Testis (tissue), 3 donors: ENCODE results near the gene MINDY4. TPM values are rescaled to one million over a fixed set of nuclear protein-coding genes. Genes with fewer than 3 reads are reported as not detected.

Experiments used
- DNase-seq: peaks from one replicate; pipeline ENCODE4 v3.0.0-alpha.2; 2019
- H3K27ac ChIP-seq, 2 donors: fragments of 200-600 bp; sonication (generic); one replicate each; pipeline ENCODE4 v1.5.1; 2019
- H3K27me3 ChIP-seq: fragments of 200-600 bp; sonication (generic); one replicate; pipeline ENCODE4 v1.5.1; 2019
- H3K36me3 ChIP-seq: fragments of 200-600 bp; sonication (generic); one replicate; pipeline ENCODE4 v1.5.1; 2017; ENCODE audit warnings: low read depth; ENCODE audit errors: missing control alignments
- H3K4me1 ChIP-seq: fragments of 200-600 bp; sonication (generic); one replicate; pipeline ENCODE4 v1.5.1; 2019
- H3K4me3 ChIP-seq, 2 donors: fragments of 200-600 bp; sonication (generic); one replicate each; pipeline ENCODE4 v1.5.1; 2017 to 2019
- H3K9me3 ChIP-seq: fragments of 200-600 bp; sonication (generic); one replicate; pipeline ENCODE4 v1.5.1; 2017
- POLR2A ChIP-seq: fragments of 450-650 bp; IDR thresholded peaks from one replicate; pipeline ENCODE4 v1.6.1; 2017; ENCODE audit warnings: antibody characterized with exemption, mild to moderate bottlenecking, moderate library complexity
- WGBS, 2 donors: methylation state at CpG; one replicate each; pipeline ENCODE4 v1.1.5; 2018; 5-methylcytosine and 5-hydroxymethylcytosine counted together
- intact Hi-C: fragments of 100-400 bp; cut with DNase I; formaldehyde crosslinking; loops from one replicate; pipeline ENCODE4 v1.15.1; 2023; ENCODE audit warnings: low total_unique reads
- polyA plus RNA-seq: library from polyadenylated mRNA; stranded (reverse); fragments of 350-450 nt; fragmentation: Illumina TruSeq; extraction: RNeasy Lipid Tissue Mini Kit (QIAGEN cat#74804); gene quantifications from one replicate; pipeline ENCODE4 v1.2.3, GENCODE V29; 2014; ENCODE audit warnings: low read depth, low replicate concordance; ENCODE audit not compliant: insufficient read depth
- total RNA-seq, 2 donors: library from RNA; depleted of rRNA; stranded (reverse); fragments of >200 nt; gene quantifications; one replicate each; pipeline ENCODE4 v1.2.3, GENCODE V29; 2016
- TF ChIP-seq, protein P1 (sequence below), 3 experiments: fragments of 450-650 bp in 2 of 3; fragments of 200-600 bp in 1 of 3; sonication (generic) in 1 of 3; IDR thresholded peaks; one replicate each; pipeline ENCODE4 v1.5.1; 2016 to 2019; ENCODE audit warnings: antibody characterized with exemption in 3 of 3, mild to moderate bottlenecking in 2 of 3, moderate library complexity in 1 of 3

MINDY4 gene
- total and polyA plus RNA-seq, 3 donors from 2014 or later: 25.3 to 51.7 (median 47.6) TPM

- no peaks in the 10 kb centered on the region for H3K36me3 ChIP-seq
- H3K4me1 ChIP-seq: peaks cover 41% of the 10 kb centered on the region
- H3K4me3 ChIP-seq: no peak overlapping the region
- intact Hi-C loops: no loop called here
- TF ChIP-seq, protein P1, sequence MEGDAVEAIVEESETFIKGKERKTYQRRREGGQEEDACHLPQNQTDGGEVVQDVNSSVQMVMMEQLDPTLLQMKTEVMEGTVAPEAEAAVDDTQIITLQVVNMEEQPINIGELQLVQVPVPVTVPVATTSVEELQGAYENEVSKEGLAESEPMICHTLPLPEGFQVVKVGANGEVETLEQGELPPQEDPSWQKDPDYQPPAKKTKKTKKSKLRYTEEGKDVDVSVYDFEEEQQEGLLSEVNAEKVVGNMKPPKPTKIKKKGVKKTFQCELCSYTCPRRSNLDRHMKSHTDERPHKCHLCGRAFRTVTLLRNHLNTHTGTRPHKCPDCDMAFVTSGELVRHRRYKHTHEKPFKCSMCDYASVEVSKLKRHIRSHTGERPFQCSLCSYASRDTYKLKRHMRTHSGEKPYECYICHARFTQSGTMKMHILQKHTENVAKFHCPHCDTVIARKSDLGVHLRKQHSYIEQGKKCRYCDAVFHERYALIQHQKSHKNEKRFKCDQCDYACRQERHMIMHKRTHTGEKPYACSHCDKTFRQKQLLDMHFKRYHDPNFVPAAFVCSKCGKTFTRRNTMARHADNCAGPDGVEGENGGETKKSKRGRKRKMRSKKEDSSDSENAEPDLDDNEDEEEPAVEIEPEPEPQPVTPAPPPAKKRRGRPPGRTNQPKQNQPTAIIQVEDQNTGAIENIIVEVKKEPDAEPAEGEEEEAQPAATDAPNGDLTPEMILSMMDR (IDR thresholded peaks at IDR 0.05): no peak
- no peak for TF ChIP-seq POLR2A
- WGBS, 2 donors: 75 to 83% methylated on average over 4 to 11 of the region's 11 CpGs
- no peaks in the 10 kb centered on the region for H3K9me3 ChIP-seq
- H3K27ac ChIP-seq: peak overlapping the region; percentile 45 to 68
- no peaks in the 10 kb centered on the region for H3K27me3 ChIP-seq
- no peak for DNase-seq
Observed at GRCh38 chr7:30843741-30844482, 72.7 kb downstream of the MINDY4 start.

DNA sequence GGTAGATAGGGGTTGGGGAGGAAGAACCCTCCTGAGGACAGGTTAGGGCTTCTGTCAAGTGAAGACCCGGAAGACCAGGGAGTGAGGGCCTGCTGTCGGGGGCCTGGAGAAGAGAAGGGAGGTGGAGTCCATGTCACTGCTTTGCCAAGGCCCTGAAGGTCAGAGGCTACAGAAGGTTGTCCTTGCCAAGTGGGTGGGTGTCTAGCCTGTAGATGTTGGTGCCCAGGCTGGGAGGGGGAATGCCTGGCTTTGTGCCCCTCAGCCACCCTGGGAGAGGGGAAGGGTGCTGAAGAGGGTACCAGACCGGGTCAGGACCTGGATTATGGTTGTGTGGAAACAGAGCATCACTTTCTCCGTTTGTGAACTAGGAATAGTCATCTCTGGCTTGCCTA, 73.3 kb downstream of the MINDY4 start:
- Histone ChIP-seq H3K27me3 (no peaks in the 10 kb centered on the region), H3K4me3 (no peak overlapping the region), H3K4me1 (peaks cover 41% of the 10 kb centered on the region), H3K27ac (peak overlapping the region; percentile 45 to 68), H3K9me3 (no peaks in the 10 kb centered on the region), H3K36me3 (no peaks in the 10 kb centered on the region)
- DNase-seq: no peak
- WGBS, 2 donors: 77 to 90% methylated on average over 3 to 4 of the region's 4 CpGs
- intact Hi-C loops: no loop called here
- TF ChIP-seq, protein P1 (IDR thresholded peaks at IDR 0.05): no peak
- no peak for TF ChIP-seq POLR2A

DNA sequence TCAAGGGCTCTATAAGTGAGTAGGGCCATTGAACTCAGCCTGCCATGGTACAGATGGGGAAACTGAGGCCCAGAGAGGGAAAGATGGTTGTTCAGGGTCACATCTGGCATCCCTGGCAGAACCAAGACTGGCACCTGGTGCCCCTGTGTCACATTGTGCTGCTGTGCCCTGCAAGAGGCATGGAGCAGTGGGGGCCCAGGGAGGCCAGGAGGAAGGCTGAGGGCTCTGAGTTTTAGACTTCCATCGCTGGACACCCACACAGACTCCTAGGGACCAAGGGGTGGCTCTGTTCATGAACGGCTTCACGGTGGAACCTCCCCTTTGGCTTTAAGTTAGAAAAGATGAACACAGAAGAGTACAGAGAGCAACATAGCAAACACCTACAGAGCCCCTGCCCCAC, 73.7 kb downstream of the MINDY4 start:
- intact Hi-C loops: no loop called here
- Histone ChIP-seq H3K27me3 (no peaks in the 10 kb centered on the region), H3K4me3 (no peak overlapping the region), H3K4me1 (peaks cover 41% of the 10 kb centered on the region), H3K36me3 (no peaks in the 10 kb centered on the region), H3K9me3 (no peaks in the 10 kb centered on the region), H3K27ac (peak overlapping the region; percentile 12 to 68)
- no peak for DNase-seq
- 83 to 89% methylated on average over 1 to 3 of the region's 3 CpGs for WGBS, 2 donors
- no peak for TF ChIP-seq POLR2A
- TF ChIP-seq, protein P1 (IDR thresholded peaks at IDR 0.05): no peak

GRCh38 chr7:30845426-30846135, 74.4 kb downstream of the MINDY4 start:
- no peaks in the 10 kb centered on the region for H3K9me3 ChIP-seq
- WGBS, 2 donors: 58 to 68% methylated on average over 14 to 15 of the region's 15 CpGs
- H3K27me3 ChIP-seq: no peaks in the 10 kb centered on the region
- H3K36me3 ChIP-seq: no peaks in the 10 kb centered on the region
- TF ChIP-seq, protein P1 (IDR thresholded peaks at IDR 0.05): no peak
- no peak for TF ChIP-seq POLR2A
- intact Hi-C loops: no loop called here
- H3K4me3 ChIP-seq: no peak overlapping the region
- DNase-seq: peak; percentile 69
- H3K4me1 ChIP-seq: peaks cover 39% of the 10 kb centered on the region
- peak overlapping the region; percentile 12 to 68 for H3K27ac ChIP-seq
